GM12892 (cell line): Measurements from ENCODE around the gene LY86.

Source experiments
- DNase-seq: peaks from one replicate; pipeline ENCODE4 v3.0.0; 2011; ENCODE audit not compliant: insufficient read length
- FAIRE-seq: peaks from 2 replicates; lab custom pipeline; 2011; peaks lifted over from hg19 to GRCh38; lab: Jason Lieb, UNC
- POLR2A ChIP-seq: IDR thresholded peaks from 2 replicates; pipeline ENCODE4 v1.6.1; 2011; ENCODE audit warnings: low read depth, low read length, control low read depth
- POLR2AphosphoS5 ChIP-seq: IDR thresholded peaks from 2 replicates; pipeline ENCODE4 v1.6.1; 2011; ENCODE audit warnings: low read depth, low read length, control low read depth
- TAF1 ChIP-seq: IDR thresholded peaks from 2 replicates; pipeline ENCODE4 v1.6.1; 2011; ENCODE audit warnings: low read depth, mild to moderate bottlenecking, control low read depth, low read length, borderline replicate concordance

Gene LY86

DNA sequence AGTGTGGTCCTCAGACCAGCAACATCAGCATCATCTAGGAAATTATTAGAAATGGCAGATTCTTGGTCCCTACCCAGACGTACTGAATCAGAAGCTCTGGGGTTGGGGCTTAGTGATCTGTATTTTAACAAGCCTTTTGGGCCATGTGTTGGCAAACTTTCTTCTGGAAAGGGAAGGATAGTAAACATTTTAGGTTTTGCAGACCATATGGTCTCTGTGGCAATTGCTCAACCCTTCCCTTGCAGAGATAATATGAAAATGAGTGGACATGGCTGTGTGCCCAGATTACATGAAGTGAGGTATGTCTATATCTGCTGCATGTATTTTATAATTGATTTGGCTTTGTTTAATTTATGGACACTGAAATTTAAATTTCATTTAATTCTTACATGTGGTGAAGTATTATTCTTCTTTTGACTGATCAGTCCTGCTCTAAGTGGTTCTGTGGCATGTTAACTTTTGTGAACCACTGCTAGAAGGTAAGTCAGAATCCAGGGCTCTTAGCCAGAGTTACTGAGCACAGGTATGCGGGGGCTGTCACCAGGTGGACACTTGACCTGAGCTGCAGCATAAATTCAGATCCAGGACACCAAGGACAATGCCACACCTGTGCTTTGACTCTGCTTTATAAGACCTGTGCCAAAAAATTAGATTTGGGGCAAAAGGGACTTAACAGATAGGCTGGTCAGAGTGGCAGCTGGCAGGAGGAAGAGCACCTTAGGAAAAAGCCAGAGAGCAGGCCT is 43.2 kb downstream of the LY86 start:
- no peak for FAIRE-seq
- TF ChIP-seq POLR2AphosphoS5 (no peak), POLR2A (no peak), TAF1 (no peak)
- no peak for DNase-seq

DNA sequence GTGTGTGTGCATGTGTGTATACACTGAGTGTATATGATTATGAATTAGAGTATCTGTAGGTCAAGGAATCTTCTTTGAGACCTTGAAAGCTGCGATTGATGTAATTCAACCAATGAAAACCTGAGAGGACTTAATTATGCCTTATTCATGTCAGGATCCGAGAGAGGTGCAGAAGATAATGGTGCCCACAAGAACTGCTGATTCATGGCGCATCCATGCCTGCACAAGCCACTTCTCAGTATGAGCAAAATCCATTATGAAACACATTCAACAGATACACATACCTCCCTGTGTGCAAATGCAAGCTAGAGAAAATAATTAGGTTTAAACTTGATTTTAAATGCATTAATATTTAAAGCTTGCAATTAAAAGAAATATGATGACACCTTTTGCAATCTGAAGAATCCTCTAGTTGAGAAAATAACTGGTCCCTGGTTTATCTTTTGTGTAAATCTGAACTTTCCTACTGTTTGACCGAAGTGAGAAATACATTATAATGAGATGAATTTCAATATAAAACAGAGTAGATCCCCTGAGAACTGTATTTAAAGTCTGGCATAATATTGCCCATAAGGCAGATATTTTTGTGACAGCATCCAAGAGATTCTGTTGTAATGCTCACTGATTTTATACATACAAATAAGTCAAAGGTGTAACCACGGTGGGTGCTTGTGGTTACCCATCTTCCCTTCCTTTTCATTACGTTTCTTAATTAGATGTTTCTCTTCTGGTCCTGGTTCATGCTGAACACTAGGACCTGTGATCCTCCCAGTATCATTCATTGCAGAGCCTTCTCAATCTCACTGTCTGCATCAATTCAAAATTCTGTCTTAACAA is 45.6 kb downstream of the LY86 start:
- FAIRE-seq (peak; percentile 14), DNase-seq (no peak)
- no peak for TF ChIP-seq POLR2AphosphoS5
- no peak for TF ChIP-seq TAF1
- no peak for TF ChIP-seq POLR2A

DNA sequence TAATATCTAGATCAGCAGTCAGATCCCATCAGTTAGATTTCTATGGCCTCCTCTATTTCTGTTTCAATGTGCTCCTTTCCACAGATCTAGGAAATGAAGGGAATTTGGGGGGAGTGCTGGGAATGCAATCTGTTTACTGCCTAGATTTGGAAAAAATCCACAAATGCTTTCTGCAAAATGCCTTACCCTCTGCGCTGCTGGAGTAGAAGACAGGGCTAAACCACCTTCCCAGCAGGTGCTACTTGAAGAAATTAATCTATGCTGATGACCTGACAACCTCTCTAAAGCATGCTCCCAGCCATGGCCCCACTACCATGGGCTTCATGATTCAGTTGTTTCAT is 46.2 kb downstream of the LY86 start:
- FAIRE-seq: no peak

DNA sequence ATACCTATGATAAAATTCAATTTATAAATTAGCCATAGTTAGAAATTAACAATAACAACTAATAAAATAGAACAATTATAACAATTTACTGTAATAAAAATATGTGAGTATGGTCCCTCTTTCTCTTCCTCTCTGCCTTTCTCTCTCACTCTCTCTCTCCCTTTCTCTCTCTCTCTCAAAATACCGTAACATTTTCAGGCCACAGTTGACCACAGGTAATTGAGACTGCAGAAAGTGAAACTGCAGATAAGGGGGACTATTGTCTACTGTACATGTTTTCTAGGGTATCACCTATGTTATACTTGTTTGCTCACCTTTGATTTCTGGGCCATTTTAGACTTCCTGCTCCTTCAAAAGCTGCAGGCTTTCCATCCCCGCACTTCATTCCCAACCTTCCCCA is 46.8 kb downstream of the LY86 start:
- TF ChIP-seq POLR2A (no peak), TAF1 (no peak), POLR2AphosphoS5 (no peak)
- FAIRE-seq (no peak), DNase-seq (no peak)

More for the DNA sequence above, 46.2 kb downstream of the LY86 start:
- no peak for DNase-seq
- no peak for TF ChIP-seq POLR2AphosphoS5
- TF ChIP-seq POLR2A: no peak
- no peak for TF ChIP-seq TAF1

DNA sequence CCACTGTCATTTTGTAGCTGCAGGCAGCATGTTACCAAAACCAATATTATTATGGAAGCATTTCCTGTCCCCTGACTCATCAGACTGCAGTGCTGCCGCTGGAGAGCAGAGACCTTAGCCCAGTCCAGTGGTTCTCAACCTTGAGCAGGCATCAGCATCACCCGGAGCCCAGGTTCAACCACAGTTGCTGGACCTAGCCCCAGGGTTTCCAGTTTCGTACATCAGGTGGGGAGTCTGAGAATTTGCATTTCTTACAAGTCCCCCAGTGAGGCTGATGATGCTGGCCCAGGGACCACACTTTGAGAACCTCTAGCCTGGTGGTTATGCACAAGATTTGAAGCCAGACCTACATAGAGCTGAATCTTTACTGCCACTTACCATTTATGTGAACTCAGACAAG is 47.3 kb downstream of the LY86 start:
- no peak for DNase-seq
- FAIRE-seq: peak; percentile 44

DNA sequence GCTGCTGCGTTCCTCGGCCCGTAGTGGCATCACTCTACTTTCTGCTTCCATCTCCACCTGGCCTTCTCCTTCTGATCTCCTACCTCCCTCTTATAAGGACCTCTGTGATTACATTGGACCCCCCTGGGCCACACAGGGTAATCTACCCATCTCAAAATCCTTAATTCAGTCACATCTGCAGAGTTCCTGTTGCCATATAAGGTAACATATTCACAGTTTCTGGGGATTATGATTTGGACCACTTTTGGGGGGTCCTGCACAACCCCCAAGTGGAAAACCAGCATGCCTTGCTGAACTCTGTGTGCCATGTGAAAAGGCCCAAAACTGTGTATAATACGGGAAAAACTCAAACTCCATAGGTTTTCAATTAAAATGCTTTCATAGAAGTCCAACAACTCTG is 51.1 kb downstream of the LY86 start:
- DNase-seq (no peak), FAIRE-seq (no peak)
- TF ChIP-seq TAF1 (no peak), POLR2AphosphoS5 (no peak), POLR2A (no peak)

More for the DNA sequence above, 47.3 kb downstream of the LY86 start:
- TF ChIP-seq TAF1: no peak
- TF ChIP-seq POLR2AphosphoS5: no peak
- TF ChIP-seq POLR2A: no peak

DNA sequence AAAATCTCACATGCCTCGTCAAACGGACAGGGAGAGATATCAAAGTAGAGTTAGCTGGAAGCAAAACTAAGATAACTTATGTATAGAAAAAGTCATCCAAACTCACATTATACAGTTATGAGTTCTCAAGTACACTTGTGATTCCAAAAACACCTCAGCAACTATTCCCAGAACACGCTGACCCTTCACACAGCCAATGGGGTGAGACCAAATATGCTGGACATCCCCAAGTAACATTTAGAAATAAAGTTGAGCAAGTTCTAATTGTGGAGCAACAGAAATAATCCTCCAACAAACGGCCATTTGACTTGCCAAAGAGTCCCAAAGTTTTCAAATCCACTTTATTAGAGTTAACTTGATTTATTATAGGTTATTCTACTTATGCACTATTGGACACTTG is 52.4 kb downstream of the LY86 start:
- FAIRE-seq: no peak
- TF ChIP-seq POLR2A: no peak
- no peak for DNase-seq

DNA sequence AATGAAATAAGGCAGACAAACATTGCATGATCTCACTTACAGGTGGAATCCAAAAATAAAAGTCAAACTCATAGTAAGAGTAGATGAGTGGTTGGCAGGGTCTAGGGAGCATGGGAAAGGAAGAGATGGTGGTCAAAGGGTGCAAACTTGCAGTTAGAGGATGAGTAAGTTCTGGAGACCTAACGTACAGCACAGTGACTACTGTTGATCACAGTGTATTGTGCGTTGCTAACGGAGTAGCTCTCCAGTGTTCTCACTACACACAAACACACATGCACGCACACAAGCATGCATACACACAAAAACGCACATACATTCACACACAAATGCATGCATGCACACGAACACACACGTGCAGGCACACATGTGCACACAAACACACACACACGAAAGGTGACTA is 54.9 kb downstream of the LY86 start:
- FAIRE-seq (peak; percentile 77), DNase-seq (no peak)
- TF ChIP-seq POLR2A (peak; percentile 44; the same call in 1 of the 2 replicates), POLR2AphosphoS5 (peak; percentile 79; the same call in 1 of the 2 replicates), TAF1 (no peak)

DNA sequence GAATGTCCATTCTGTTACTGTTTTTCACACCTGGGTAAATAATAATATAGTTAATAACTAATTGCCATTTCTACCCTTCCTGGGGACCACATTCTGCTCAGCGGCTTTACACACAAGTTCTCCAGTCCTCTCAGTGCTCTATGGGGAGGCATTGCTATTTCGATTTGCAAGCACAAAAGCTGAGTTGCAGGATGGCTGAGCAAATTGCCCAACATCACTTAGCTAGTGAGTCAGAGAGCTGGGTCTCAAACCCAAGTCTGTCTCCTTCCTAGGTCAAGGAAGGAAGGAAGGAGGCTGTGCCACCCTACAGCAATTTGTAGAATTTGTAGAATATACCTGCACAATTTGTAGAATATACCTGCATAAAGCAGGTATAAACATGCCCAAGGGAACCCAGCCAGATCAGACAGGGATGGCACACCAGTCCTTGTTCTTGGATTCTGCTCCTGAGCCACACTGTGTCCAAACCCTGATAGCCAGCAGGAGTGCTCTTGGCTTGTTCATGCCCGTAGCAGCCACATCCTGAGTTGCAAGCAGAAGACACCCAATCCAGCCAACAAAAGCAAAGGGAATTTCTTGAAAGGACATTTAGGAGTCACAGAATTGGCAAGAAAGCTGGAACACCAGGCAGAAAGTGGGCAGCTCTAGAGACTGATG is 56.9 kb downstream of the LY86 start:
- TF ChIP-seq POLR2AphosphoS5 (no peak), TAF1 (no peak)
- FAIRE-seq (no peak), DNase-seq (no peak)

DNA sequence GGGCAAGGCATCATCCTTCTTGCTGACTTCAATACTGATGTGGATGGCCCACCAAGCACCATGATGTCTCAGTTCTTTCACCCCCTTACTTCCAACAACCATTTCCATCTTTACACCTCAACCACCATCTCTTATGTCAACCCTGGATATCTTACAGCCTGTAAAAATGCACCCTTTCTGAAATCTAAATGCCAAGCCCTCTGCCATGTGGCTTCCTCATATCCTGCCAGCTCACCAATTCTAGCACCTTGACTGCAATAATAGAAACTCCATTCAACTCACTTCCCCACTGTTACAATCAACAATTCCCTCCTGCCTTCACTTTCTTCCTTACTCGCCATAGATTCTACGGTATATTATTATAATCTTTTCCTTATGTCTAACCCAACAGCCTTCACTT is 57.9 kb downstream of the LY86 start:
- TF ChIP-seq TAF1: no peak
- no peak for TF ChIP-seq POLR2AphosphoS5
- TF ChIP-seq POLR2A: no peak

DNA sequence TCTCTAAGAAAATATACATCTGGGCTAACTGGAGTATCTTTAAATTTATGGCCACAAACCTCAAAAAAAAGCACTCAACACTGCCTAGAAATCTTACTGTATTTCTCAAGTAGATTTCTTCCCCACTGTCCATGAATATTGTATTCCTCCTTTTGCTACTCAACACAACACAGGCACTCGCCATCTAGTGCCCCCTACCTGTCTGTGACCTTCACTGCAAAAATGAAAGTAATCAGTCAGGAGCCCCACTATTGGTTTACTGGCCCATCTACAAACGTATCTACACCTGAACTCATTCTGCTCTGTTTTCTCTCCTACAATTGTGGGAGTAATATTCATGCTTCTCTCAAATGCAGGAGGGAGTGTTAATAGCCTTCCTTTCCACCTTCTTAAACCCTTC is 58.3 kb downstream of the LY86 start:
- FAIRE-seq (no peak), DNase-seq (no peak)
- TF ChIP-seq POLR2AphosphoS5 (no peak), TAF1 (no peak), POLR2A (no peak)

More for the DNA sequence above, 57.9 kb downstream of the LY86 start:
- DNase-seq: no peak
- no peak for FAIRE-seq
